KBM-7 (cell line): ENCODE results near the gene MUC20.
"Not testable (repeated sequence)": the region's sequence is repeated elsewhere in the genome, so short reads cannot be mapped to it uniquely, and the experiment has no call there.

Experiments used
- DNase-seq: peaks from one replicate; pipeline ENCODE4 v3.0.0-alpha.2; 2015
- in situ Hi-C: fragments of 300-500 bp; cut with MboI; formaldehyde crosslinking; loops from 2 replicates; pipeline ENCODE4 v1.14.3; 2020; ENCODE audit warnings: low sequenced_read_pairs, low pct_unique_long_range_greater_than_20kb, mixed read lengths

Gene MUC20

DNA sequence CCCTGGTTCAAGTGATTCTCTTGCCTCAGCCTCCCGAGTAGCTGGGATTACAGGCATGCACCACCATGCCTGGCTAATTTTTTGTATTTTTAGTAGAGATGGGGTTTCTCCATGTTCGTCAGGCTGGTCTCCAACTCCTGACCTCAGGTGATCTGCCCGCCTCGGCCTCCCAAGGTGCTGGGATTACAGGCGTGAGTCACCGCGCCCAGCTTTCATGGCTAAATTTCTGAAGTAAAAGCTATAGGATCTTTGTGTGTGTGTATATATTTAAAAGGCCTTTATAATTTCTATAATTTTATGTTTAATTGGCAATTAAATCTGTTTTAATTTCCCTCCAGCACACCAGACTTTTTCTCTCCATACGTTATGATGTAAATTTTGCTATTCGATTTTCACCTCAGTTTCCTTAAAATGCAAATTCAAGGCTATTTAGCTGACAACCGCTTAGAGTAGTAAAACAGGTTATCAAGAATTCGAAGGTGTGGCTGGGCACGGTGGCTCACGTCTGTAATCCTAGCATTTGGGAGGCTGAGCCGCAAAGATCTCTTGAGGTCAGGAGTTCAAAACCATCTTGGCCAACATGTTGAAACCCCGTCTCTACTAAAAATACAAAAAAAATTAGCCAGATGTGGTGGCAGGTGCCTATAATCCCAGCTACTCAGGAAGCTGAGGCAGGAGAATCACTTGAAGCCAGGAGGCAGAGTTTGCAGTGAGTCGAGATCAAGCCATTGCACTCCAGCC lies 1.1 kb upstream of the MUC20 start:
- in situ Hi-C loops = loop anchor here (25.0 kb wide), 1 partner anchor 493 kb away; the partner anchor contains the start of genes SLC51A and ZDHHC19
- DNase-seq = not testable (repeated sequence)

GRCh38 chr3:195722139-195722995 lies 1.6 kb downstream of the MUC20 start:
- in situ Hi-C loops = loop anchor here (25.0 kb wide), 1 partner anchor 490 kb away; the partner anchor contains the start of genes SLC51A and ZDHHC19

DNA sequence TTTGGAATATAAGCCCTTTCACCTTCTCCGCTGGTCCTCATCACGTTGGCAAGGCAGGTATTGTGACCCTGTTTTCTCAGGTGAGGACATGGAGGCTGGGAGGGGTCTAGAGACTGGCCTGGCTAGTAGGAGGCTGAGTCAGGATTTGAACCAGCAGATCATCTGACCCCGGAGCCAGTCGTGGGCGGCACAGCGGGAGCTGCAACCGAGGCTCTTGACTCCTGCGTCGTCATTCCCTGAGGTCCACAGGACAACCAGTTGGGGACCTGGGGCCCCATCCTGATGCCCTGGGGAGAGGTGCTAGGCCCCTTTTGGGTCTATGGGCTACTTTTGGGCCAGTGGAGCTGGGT lies 2.2 kb downstream of the MUC20 start:
- in situ Hi-C loops = loop anchor here (25.0 kb wide), 1 partner anchor 489 kb away; the partner anchor contains the start of genes SLC51A and ZDHHC19
- not testable (repeated sequence) for DNase-seq

More at GRCh38 chr3:195722139-195722995, 1.6 kb downstream of the MUC20 start:
- DNase-seq = not testable (repeated sequence)

GRCh38 chr3:195724363-195724762 lies 3.6 kb downstream of the MUC20 start:
- DNase-seq = not testable (repeated sequence)
- in situ Hi-C loops = loop anchor here (25.0 kb wide), 1 partner anchor 488 kb away; the partner anchor contains the start of genes SLC51A and ZDHHC19

GRCh38 chr3:195725916-195726740 lies 5.3 kb downstream of the MUC20 start:
- DNase-seq, in situ Hi-C loops: not testable (repeated sequence)

DNA sequence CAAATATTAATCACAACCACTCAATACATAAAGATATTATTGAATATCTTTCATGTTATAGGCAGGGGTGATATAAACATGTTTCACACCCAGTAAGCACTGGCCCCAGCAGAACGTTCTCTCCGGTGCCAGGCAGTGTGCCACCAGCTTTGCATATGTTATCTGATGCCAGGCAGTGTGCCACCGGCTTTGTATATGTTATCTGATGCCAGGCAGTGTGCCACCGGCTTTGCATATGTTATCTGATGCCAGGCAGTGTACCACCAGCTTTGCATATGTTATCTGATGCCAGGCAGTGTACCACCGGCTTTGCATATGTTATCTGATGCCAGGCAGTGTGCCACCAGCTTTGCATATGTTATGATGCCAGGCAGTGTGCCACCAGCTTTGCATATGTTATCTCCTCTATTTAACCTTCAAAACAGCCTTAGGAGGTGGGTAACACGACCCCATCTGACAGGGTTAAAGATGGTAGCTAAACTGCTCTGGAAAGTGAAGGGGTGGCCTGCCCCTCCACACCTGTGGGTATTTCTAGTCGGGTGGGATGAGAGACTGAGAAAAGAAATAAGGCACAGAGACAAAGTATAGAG lies 6.9 kb downstream of the MUC20 start:
- no peak for DNase-seq
- in situ Hi-C loops = no loop called here

DNA sequence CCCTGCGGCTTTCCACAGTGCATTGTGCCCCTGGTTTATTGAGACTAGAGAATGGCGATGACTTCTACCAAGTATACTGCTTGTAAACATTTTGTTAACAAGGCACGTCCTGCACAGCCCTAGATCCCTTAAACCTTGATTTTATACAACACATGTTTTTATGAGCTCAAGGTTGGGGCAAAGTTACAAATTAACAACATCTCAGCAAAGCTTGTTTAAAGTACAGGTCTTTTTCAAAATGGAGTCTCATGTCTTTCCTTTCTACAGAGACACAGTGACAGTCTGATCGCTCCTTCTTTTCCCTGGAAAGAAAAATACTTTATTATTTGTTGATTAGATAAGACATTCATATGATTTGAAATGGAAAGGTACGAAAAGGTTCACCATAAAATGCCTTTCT lies 8.0 kb downstream of the MUC20 start:
- in situ Hi-C loops, DNase-seq: not testable (repeated sequence)

DNA sequence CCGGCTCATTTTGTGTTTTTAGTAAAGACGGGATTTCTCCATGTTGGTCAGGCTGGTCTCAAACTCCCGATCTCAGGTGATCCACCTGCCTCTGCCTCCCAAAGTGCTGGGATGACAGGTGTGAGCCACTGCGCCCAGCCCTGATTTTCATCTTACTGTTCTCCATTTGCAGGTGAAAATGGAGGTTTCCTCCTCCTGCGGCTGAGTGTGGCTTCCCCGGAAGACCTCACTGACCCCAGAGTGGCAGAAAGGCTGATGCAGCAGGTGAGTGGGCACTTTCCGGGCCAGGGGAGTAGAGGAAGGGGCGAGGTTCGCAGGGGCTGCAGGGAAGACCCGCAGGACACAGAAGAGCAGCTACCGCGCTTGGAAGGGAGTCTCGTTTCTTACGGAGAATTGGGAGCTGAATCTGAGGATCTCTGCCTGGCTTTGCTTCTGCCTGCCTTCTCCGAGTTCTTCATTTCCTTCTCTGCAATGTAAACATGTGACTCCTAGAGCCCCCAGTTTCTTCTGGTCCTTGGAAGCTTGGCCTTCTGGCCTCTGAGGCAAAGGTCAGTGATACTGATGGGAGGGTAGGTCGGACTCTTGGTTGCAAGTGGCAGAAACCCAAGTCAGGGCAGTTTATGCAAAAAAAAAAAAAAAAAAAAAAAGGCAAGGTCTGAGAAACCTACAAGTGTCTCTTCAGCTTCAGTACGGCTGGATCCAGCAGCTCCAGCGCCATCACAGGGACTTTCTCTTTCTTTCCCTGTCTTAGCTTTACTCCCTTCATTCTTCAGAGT lies 8.9 kb downstream of the MUC20 start:
- in situ Hi-C loops = no loop called here

GRCh38 chr3:195731356-195731905 lies 10.7 kb downstream of the MUC20 start:
- in situ Hi-C loops = no loop called here
- no peak for DNase-seq

More for the DNA sequence above, 8.9 kb downstream of the MUC20 start:
- DNase-seq = no peak

DNA sequence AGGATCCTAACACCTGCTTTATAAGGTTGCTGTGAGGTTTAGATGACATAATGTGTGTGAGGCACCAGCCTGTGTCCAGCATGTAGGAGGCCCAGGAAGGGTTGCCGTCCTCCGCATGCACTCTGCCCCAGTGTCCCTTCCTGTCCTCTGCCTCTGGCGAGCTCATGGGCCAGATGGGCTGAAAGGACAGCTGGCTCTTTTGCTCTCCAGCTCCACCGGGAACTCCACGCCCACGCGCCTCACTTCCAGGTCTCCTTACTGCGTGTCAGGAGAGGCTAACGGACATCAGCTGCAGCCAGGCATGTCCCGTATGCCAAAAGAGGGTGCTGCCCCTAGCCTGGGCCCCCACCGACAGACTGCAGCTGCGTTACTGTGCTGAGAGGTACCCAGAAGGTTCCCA lies 12.2 kb downstream of the MUC20 start:
- DNase-seq = no peak
- in situ Hi-C loops = no loop called here

DNA sequence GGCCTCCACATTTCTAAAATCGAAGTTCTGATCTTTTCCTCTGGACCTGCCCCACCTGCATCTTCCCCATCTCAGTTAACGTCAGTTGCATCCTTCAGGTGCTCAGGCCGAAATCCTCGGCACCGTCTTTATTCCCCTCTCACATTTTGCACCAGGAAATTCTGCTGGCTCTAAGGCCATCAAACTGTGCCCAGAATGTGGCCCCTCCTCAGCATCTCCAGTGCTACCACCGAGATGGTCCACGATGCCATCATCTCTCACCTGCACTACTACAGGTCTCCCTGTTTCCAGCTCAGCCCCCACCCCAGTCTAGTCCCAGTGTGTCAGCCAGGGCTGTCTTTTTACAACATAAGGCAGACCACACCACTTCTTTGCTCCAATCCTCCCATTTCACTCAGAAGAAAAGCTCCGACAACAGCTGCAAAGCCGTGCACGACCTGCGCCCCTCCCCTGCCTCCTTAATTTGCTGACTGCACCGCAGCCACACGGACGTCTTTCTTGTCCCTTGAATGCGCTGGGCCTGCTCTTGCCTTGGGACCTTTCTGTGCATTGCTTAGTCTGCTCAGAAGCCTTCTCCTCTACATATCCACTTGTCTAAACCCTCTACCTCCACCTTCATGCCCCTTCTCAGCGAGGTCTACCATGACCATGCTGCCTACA lies 14.4 kb downstream of the MUC20 start:
- no peak for DNase-seq
- in situ Hi-C loops = no loop called here

DNA sequence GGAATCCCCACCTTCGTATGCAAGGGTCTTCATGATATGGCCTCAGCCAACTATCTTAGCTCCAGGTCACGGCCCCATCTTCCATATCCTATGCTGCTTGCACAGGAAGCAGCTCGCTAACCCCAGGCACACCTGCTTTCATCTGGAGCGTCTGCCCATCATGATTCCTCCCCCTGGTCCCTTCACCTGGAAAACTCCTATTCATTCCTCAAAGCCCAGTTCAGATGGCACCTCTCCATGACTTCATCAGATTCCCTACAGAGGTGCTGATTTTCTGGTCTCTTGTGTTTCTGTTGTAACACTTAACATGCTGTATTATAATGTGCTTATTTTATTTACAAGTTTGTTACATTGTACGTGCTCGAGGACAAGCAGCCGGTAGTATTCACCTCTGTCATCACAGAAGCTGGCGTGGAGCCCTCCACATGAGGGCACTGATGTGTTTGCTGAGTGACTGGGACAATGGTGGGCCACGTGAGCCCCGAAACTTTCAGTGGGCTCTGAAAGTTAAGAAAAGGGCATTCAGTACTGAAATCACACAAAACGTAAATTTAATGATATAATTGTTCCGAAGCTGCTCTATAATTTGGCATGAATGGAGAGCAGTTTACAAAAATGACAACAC lies 16.2 kb downstream of the MUC20 start:
- in situ Hi-C loops = no loop called here
- no peak for DNase-seq

GRCh38 chr3:195737782-195738181 lies 17.0 kb downstream of the MUC20 start:
- in situ Hi-C loops, DNase-seq: not testable (repeated sequence)

DNA sequence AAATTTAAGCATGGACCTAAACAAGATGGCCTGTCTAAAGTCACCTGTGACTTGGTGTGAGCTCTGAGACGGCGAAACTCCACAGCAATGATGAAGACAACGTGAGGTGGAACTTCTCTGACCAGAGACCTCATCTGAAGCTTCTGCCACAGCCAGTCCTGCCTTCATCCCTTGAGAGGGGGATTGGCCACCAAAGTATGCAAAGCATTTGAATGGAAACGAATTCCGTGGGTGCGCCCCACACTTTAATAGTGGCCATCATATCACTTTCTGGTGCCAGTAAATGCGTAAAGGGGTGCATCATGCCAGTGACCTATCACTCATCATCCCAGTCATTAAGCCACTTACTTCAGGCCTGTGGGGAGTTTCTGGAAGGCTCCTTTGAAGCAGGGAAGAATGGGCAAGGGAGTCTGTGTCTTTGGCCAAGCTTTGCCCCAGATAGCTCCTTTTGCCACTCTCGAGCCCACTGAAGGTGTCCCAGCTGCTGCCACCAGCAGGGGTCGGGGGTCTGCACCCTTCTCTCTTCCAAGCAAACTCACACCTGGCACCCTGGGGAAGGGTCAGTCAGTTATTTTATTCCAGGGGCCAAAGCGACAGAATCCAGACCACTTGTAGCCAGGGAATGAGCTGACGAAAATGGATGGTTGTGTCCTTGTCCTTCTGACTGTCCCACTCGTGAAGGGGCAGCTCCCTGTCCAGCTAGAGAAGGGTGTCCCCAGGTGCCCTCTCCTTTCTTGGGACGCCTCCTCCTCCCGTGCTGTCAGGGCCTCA lies 17.7 kb downstream of the MUC20 start:
- DNase-seq = no peak
- in situ Hi-C loops = no loop called here

DNA sequence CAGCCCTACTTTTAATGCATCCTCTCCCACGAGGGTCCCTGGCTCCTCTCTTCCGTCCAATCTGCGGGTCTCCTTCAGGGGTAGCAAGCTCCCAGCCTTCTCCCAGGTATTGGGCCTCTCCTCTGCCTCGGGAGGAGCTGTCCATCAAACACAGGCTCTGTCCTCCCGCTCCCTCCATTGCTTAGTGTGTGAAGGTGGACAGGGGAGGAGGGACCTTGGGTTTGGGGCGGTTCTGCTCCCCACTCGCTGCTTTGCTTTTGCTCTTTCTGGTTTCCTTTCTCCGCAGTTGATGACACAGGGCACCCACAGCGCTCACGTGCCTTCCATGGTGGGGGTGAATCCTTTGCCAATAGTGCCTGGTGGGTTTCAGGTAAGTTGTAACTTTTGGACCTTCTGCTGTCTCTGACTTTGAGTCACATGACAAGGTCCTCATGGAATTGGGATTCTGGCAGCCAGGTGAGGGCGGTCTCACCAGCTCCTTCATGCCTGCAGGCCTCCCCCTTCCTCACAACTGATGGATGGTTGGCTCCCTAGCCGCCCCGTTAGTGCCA lies 18.9 kb downstream of the MUC20 start:
- in situ Hi-C loops = no loop called here
- no peak for DNase-seq

DNA sequence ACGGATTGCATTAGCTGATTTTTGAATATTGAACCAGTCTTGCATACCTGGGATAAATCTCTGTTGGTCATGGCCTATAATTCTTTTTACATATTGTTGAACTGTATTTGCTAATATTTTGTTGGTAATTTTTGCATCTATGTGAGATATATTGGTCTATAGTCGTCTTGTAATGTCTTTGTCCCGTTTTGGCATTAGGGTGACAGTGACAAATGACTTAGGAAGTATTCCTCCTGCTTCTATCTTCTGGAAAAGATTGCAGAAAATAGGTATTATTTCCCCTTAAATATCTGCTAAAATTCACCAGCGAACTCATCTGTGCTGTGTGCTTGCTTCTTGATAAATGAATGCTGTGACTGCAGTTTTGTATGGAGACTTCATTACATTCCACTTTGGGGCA lies 23.7 kb downstream of the MUC20 start:
- in situ Hi-C loops = no loop called here
- DNase-seq = no peak
